Astrocyte of the spinal cord (primary cell): ENCODE measurements around the gene PDIA4.
"Not testable (repeated sequence)": the region's sequence is repeated elsewhere in the genome, so short reads cannot be mapped to it uniquely, and the experiment has no call there.

Experiments
- DNase-seq: peaks from one replicate; pipeline ENCODE4 v3.0.0; 2011; ENCODE audit warnings: low read depth, low spot score
- H3K4me3 ChIP-seq: 2 replicates; pipeline ENCODE4 v1.5.1; 2011; ENCODE audit warnings: low read depth, mild to moderate bottlenecking, low read length, moderate library complexity
- CTCF ChIP-seq: IDR thresholded peaks from 2 replicates; pipeline ENCODE4 v1.5.1; 2012; ENCODE audit warnings: low read depth, mild to moderate bottlenecking, low read length, inconsistent platforms
- in situ Hi-C: cut with HindIII; loops from 2 replicates; pipeline ENCODE4 v1.10.0; 2017; ENCODE audit warnings: low sequenced_read_pairs

The PDIA4 gene

GRCh38 chr7:149021725-149022062 is 6.6 kb downstream of the PDIA4 start:
- in situ Hi-C loops = no loop called here
- no peak for TF ChIP-seq CTCF

GRCh38 chr7:149020483-149020882 is 7.8 kb downstream of the PDIA4 start:
- DNase-seq = no peak
- TF ChIP-seq CTCF = no peak
- in situ Hi-C loops = no loop called here
- H3K4me3 ChIP-seq = no peak overlapping the region

More at GRCh38 chr7:149021725-149022062, 6.6 kb downstream of the PDIA4 start:
- H3K4me3 ChIP-seq = no peak overlapping the region
- no peak for DNase-seq

- DNase-seq = no peak
- H3K4me3 ChIP-seq = no peak overlapping the region
- in situ Hi-C loops = no loop called here
- TF ChIP-seq CTCF = no peak
Observed at GRCh38 chr7:149016876-149017275, 11.4 kb downstream of the PDIA4 start.

- no peak for TF ChIP-seq CTCF
- no peak for DNase-seq
- in situ Hi-C loops = no loop called here
- H3K4me3 ChIP-seq = no peak overlapping the region
Observed at GRCh38 chr7:149014309-149014708, 14.0 kb downstream of the PDIA4 start.

- no peak overlapping the region for H3K4me3 ChIP-seq
- no peak for DNase-seq
- no peak for TF ChIP-seq CTCF
- in situ Hi-C loops = no loop called here
Observed at GRCh38 chr7:149013876-149014275, 14.4 kb downstream of the PDIA4 start.

GRCh38 chr7:149012730-149013129 is 15.6 kb downstream of the PDIA4 start:
- H3K4me3 ChIP-seq, in situ Hi-C loops, DNase-seq: not testable (repeated sequence)

GRCh38 chr7:149011491-149011890 is 16.8 kb downstream of the PDIA4 start:
- no peak for DNase-seq
- in situ Hi-C loops = no loop called here
- TF ChIP-seq CTCF = no peak
- no peak overlapping the region for H3K4me3 ChIP-seq
